ENCODE measurements around the gene DENND2D.

DENND2D gene

DNA sequence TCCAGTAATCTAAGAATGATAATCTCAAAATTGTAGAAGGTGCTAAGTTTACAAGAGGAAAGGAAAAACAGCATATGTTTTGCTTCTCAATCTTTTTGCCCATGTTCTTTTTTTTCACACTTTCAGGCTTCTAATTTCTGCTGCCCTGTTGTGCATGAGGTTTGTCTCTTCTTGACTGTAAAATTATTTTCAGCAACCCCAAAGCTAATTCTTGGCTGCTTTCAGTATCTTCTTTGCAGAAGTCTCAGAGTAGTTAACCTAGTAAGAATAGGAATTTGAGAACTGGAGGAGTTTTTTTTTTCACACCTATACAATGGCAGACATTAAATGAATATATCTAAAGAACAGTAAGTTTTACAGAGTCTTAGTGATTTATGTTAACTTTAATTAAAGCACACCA lies 26.4 kb downstream of the DENND2D start:
- no peak for DNase-seq

DNA sequence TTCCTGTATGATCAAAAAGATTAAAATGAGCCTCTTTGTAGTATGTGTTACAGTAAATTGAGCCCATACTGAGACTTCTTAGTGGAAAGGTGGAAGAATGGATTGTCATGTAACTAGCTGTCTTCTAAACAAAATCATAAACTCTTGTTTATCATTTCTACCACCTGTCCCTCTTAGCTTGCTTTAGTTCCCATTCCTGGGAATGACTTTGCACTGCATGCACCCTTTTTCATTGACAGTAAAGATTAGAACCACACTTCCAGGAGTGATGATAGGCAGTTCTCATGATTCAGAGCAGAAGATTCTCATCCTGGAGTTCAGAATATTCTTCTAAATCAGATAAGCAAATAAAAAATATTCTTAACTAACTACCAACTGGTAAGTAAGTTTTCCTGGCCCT lies 28.0 kb downstream of the DENND2D start:
- no peak for DNase-seq

DNA sequence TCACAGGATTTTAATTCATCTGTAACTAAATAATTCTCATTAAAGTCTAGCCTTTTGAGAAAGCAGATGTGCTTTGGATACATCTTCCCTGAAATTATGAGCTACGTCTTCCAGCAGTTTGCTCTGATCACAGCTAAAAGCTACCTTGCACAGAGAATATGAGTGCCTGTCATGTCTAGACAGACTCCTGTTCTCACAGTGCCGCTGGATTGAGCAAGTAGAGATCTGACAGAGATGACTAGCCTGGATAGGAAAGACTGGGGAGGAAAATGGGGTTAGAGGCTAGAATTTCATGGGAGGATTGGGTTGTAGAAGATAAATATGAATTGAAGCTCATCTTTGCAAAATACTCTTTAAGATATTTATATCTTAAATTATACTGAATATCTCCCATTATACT lies 36.3 kb downstream of the DENND2D start:
- no peak for DNase-seq

DNA sequence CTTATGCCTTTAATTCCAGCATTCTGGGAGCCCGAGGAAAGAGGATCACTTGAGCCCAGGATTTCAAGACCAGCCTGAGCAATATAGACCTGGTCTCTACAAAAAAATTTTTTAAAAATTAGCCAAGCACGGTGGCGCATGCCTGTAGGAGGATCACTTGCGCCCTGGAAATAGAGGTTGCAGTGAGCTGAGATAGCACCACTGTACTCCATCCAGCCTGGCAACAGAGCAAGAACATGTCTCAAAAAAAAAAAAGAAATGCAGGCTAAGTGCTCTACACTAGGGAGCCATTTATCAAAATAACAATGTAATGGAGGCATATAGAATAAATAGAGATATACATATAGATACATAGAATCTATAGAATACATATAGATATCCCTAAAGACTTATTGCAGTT lies 37.1 kb downstream of the DENND2D start:
- DNase-seq: no peak

DNA sequence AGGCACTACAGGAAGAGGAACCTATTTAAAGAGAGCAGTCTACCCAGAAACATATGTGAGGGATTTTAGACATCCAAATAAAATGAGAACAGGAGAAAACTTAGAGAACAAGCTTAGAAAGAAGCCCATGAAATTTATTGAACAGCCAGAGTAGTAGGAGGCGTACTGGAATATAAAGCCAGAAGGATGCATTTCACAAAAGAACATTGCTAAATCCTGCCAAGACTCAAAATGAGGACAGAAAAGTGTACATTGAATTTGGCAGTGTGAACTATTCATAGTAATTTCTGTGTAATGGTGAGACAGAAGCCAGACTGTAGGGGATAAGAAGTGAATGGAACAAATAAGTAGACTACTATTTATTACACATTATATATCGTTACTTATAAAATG lies 38.0 kb downstream of the DENND2D start:
- DNase-seq: no peak

DNA sequence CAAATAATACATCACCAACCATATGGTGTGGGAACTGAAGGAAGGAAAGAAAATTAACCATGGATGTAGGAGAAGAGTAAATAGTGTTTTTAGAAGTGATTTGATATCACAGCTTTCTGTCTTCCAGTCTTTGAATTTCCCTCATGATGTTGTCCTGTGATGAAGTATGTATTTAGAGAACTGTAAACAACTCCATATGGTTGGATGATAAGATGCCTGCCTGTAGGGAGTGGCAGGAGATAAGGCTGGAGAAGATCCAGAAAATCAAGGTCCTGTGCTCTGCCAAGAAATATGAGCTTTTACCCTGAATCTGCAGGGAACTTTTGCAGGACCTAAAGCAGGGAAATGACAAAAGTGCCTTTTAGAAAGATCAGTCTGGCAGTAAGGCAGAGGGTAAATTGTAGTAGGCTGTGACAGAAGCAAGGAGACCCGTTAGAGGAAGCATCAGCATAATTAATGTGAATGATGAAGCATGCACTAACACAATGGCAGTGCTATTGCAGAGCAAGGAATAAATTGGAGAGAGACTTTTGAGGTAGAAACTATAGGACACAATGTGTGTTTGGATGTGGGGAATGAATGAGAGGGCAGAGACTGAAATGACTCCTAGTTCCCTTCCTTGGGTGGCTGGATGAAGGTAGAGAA lies 38.5 kb downstream of the DENND2D start:
- DNase-seq: no peak

DNA sequence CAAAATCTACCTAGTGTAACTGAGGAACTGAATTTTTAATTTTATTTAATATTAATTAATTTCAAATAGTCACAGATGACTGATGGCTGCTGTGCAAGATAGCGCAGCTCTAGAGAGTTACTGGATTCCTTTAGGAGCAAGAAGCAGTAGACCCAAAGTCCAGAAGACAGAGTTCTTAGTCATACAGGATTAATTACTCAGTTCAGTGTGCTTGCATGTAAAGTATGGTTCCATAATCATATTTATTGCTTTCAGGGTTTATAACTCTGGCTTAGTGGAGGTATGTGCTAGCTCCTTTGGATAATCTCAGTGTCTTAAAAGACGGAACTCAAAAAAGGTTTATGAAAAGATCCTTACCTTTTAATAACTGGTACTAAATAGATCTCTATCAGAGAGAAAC lies 43.0 kb downstream of the DENND2D start:
- DNase-seq: no peak

DNA sequence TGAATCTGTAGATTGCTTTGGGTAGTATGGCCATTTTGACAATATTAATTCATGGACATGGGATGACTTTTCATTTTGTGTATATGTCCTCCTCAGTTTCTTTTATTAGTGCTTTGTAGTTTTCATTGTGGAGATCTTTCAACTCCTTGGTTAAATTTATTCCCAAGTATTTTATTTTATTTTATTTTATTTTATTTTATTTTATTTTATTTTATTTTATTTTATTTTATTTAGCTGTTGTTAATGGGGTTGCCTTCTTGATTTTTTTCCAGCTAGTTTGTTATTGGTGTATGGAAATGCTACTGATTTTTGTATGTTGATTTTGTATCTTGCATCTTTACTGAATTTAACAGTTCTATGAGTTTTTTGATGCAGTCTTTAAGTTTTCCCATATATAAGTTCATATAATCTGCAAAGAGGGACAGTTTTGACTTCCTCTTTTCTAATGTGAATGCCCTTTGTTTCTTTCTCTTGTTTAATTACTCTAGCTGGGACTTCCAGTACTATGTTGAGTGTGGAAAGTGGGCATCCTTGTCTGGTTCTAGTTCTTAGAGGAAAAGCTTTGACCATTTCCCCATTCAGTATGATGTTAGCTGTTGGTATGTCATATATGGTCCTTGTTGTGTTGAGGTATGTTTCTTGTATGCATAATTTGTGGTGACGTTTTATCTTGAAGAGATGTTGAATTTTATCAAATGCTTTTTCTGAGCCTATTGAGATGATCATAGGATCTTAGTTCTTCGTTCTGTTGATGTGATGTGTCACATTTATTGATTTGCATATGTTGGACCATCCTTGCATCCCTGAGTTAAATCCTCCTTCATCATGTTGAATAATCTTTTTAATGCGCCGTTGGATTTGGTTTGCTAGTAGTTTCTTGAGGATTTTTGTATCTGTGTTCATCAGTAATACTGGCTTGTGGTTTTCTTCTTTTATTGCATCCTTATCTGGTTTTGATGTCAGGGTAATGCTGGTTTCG lies 46.1 kb downstream of the DENND2D start:
- DNase-seq: no peak

DNA sequence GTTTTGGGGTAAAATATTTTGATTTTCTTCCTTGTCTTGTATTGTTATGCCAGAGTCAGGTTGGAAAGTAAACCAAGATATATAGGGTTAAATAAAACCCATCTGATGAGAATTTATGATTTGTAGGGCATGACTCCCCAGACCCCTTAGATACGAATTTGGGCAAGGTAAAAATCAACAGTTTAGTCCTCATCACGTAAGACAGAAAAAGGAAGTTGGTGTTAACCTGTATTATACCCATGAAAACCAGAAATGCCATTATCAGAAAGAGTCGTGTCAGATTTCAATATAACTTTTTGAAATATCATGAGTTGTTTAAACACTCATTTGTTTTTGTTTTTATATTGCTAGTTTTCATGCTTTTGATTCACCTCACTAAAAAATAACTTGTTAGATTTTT lies 48.6 kb downstream of the DENND2D start:
- no peak for DNase-seq

DNA sequence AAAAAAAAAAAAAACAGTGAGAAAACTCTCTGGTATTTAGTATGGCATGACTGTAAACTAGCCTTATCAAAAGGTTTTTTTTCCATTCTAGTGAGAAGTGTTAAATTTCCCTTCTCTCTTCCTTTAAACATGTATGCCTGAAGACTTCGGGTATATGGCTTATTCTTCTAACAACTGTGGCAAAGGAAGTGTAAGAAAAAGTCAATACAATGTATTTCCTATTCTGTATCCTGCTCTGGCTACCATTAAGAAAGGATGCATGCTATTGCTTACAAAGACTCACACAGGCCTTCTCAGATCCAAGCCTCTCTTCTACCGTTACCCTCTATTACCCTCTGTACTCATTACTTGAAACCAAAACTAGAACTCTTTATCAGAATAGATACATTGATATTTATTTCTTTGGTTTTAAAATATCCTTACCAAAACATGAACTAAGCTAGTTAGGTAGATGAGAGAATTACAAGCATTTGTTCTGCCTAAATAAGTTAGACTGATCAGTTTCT lies 52.0 kb downstream of the DENND2D start:
- DNase-seq: no peak

DNA sequence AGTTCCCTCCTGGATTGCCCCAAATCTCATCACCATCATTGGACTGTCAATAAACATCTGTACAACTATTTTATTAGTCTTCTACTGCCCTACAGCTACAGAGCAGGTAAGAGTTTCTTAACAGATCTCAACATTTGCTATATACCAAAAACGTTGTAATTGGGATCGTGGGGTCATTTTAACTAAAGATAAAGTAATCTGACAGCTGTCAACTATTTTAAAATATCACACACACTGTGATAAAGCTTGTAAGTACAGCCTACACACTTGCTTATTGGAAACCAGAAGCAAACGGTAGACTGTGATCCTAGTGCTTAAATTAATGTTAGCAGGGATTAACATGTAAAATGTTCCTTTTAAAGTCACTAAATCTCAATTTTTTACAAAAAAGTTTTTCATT lies 52.5 kb downstream of the DENND2D start:
- DNase-seq: no peak

DNA sequence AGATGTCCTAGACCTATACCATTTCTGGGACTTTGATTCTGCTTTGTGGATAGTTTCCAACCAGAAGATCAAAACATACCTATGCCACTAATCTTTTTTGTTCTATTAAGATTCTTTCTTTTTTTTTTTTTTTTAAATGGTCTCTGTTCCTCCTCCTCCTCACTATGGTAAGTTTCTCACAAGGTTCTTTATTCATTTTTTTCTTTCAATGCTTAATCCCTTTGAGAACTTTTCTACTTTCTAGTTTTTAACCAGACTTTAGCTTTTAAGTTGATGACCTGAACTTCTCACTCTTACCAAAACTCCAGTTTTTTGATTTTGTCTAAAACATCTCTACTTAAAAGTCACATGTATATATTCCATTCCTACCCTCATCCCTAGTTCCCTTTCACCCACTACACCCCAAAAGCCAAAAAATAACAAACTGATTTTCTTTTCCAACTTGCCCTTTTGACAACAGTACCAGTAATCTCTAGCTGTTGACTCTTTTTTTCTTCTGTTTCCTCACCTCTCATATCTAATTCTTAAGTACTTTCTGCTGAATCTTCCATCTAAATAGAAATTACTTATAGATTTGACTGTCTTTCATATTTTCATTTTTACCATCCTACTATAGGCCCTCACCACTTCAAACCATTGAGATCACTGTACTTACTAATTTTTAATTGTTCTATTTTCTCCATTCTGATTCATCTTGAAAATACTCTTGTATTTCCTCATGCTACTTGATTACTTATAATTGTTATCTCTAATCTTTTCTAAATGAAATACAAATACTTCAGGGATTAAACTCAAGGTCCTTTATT lies 54.3 kb downstream of the DENND2D start:
- no peak for DNase-seq

DNA sequence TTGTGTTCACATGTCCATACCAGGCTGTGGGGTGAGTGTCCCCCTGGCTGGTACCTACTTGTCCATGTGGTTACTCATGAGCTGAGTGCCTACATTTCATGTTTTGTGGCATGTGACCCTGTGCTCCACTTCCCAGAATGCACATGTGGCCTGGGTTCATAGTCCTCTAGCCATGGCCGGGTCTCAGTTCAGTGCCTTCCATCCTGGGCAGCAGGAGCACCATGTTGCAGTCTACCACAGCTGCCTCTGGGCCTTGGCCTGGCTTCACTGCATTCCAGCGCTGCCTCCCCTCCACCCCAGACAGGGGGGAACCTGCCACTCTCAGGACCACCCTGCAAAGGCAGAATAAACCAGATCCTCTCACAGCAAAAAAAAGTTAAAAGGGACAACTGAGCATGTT lies 54.9 kb downstream of the DENND2D start:
- DNase-seq: no peak

DNA sequence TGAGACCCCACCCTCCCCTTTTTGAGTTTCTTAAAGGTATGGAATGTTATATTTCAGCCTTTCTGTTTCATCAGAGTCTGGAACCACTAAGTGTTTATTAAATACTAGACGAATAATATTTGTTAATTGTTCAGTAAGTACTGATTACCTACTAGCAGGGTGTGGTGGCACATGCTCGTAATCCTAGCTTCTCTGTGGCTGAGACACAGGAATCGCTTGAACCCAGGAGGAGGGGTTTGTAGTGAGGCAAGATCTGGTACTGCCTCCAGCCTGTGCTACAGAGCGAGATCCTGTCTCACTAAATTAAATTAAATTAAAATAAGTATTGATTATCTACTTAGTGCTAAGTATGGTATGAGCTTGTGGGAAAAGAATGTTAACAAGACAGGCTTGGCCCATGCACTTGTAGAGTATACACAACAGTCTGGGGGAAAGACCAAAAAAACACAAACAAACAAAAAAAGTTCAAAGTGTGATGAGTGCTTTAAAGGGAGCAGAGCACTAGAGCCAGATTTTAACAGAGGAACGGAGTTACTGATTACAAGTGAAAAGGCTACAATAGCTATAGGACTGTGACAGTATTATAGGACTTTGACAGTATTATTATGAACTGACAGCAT lies 58.0 kb downstream of the DENND2D start:
- no peak for DNase-seq

DNA sequence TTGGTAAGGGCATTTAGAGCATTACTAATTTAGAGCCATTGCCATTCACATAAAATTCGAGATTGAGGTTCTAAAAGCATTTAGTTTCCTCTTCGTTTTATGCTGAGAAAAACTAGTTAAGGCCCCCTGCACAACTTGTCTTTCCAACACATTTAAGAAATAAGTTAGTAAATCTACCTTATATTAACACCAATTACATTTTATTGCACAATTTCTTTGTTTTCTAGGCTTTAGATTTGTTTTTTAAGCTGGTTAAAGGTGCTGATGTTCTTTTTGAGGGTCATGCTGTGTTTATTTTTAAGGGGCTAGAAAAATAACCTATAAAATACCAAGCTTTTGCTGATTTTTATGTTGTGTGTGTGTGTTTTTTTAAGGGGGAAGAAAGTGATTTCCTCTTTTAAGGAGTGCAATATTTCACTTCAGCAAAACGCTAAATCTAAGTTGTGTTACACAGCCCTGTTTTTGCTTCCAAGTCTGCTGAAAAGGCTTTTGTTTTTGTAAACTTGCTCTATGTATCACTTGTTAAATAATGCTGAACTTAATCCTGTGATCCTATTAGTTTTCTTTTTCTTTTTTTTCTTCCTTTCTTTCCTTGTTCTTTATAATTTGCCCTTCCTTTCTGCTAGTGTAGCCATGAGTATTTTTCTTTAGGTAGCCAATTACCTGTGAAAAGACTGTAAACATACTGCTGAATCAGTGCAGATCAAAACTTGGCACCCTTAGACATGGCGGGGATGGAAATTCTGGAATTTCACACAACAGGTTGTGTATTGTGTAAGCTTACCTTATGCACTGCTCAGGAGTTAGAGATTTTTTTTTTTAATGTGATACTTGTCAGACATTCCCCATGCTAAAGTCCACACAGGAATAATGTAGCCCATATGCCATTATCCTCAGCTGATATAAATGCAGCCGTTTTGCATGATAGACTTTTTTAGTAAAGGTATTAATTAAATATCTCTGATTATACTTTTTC lies 58.9 kb downstream of the DENND2D start:
- DNase-seq: no peak

DNA sequence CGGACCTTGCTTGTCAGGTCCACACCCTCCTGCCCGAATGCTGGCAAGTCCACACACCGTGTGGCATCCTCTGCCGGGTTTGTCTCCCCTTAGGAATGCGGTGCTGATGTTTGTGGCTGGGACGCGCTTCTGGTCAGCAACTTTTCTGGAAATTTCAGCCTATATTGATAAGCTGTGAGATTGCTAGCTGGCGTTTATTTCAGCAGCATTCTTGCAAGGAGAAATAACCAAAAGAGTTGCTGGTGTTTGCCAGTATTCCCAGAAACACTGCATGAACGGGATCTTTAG lies 59.8 kb downstream of the DENND2D start:
- peak in 1 of 2 experiments; percentile 60 for DNase-seq

DNA sequence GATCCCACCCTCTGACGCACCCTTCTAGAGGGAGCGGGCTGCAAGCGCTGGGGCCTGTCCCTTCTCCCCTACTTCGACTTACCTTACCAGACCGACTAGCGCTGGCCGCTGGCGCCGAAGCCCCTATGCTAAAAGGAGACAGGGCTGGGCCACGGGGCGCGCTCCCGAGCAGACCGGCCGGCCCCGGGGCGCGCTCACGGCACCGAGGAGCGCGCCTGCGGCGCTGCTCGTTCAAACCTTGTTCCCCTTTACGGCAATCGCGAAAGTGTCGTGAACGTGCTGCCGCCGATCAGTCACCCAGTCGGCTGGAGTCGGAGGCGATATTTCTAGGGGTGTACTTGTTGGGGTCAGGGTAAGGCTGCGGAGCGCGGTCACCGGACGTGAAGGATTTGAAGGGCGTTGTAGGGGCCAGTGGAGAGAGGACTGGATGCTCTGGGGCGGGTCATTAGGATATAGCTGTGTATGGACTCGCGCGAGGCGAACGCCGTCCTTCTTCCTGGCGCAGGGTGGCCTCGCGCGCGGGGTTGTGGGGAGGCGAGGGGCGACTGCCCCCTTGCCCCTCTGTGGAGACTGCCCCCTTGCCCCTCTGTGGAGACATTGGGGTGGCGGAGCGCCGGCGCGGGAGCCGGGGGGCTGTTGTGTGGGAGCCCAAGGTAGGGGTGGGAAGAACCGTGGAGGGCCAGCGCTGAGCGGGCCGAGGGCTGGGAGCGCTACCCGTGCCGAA lies 60.3 kb downstream of the DENND2D start, which contains the start of the genes CEPT1 and DRAM2:
Gene CEPT1 (plus strand): TSS at position 268 of the 724 bp plus-strand sequence. CDS start 7,492 bp downstream, outside the sequence.
Gene DRAM2 (minus strand): TSS at position 138 of the 724 bp plus-strand sequence. CDS start 8,539 bp downstream, outside the sequence.
- DNase-seq: peak; percentile 84 to 92

DNA sequence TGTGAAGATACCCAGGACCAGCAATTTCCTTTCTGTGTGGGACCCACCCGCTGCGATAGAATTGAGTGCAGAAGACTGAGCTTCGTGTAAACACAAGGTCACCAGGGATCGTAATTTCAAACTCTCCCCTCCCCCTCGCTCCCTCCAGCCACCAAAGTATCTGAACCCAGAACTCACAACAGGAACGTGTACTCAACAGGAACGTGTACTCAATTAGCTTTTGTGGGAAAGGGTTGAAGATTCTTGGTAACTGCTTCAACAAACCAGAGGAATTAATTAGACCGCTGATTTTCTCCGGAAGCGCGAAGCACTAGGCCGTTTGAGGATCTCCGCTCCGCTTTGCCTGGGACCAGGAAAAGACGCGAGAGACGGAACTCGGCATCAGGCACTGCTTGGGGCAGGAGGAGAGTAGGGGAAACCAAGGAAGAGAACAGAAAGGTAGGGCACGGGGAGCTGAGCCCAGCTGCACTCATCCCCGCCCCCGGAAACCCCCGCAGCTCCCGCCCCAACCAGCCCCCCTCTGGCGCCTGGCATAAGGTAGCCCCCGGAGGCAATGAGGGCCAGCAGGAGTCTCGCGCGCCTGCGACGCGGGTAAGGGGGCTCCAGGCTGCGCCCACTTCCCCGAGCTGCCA lies 61.0 kb downstream of the DENND2D start:
- peak; percentile 73 to 84 for DNase-seq

Measured in NCI-H524 (cell line).